SIG-M5 treated with dmso at 0.1 percent for 504 hours (cell line): ENCODE results near the gene CXorf65.

Source experiments
- DNase-seq: peaks from one replicate; lab custom pipeline; 2025; ENCODE audit not compliant: unreplicated experiment; lab: John Stamatoyannopoulos, UW

The CXorf65 gene

DNA sequence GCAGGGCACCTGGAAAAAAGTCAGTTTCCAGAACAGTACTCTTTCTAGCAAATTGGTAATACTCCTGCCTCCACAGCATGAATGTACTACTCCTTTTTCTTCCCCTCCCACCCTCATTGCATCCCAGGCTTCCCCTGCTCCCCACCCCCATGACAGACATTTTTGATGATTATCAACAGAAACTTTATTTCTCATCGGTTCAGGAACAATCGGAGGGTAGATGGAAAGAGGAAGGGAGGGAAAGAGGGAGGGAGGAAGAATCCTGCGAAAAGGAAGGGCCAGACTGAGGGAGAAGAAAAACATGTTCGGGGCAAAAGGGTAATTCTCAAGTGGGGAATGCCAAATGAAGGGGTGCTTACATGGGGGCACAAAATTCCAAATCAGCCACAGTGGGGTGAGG is 705 bp upstream of the CXorf65 start:
- DNase-seq: no peak

DNA sequence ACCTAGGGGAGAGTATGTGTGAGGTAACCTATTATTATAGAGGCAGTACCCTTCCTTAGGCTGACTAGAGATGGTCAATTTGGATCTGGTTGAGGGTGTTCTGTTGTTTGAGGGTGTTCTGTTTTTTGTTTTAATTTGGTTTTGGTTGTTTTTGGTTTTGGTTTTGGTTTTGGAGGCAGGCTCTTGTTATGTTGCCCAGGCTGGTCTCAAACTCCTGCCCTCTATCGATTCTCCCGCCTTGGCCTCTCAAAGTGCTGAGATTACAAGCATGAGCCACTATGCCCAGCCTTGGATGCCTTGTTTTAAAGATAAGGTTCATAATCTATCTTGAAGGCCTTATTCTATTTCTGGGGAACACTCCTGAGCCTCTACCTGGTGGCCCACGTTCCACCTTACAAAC is 912 bp downstream of the CXorf65 start:
- DNase-seq: no peak

DNA sequence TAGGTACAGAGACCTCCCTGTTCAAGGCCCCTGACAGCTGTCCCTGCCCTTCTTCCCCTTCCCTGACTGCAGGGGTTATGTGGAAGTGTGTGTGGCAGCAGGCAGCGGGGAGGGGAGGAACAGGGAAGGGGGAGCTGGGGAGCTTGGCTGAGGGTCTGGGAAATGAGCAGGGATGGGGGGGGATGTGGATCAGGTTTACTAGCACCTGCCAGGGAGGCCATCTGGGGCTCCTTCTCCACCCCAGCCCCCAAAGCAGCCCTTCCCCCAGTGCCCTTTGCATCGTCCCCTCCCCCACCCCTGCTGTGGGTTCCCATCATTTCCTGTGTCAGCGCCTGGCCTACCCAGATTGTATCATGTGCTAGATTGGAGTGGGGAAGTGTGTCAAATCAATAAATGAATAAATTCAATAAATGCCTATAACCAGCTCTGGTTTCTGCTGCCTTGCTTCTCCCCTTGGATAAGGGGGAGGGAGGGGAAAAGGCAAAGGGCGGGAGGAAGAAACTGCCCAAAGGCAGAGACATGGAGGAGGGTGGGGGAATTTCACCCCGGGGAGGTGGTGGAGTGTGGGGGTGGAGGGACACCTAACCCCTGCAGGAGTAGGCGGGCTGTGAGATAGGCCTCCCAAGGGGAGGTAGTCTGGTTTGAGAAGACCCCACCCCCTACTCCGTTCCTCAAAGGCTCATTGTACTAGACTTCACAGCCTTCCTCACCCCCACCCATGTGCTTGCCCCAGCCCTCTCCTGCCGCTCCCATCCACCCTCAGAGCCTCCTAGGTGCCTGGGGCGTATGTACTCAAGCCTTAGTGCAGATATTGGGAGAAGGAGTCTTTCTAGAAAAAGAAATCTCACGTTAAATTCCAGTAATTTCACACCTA is 3.2 kb downstream of the CXorf65 start:
- peak; percentile 38 for DNase-seq

DNA sequence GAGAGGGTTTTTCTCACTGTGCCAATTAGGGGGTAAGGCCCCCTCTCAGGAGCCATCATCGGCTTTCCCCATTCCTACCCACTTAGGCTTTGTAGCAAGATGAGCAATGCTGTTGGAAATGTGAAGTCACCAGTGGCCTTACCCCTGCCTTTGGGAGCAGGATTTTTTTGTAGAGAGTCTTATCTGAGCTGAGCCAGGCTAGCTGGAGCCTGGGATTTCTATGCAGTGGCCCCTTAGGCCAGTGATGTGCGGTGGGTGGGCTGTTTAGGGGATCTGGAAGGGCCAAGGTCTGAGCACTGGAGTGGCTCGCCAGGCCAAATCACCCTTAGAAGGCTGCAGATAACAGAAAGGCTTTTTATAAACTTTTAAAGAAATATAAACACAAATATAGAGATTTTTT is 4.2 kb downstream of the CXorf65 start:
- no peak for DNase-seq

DNA sequence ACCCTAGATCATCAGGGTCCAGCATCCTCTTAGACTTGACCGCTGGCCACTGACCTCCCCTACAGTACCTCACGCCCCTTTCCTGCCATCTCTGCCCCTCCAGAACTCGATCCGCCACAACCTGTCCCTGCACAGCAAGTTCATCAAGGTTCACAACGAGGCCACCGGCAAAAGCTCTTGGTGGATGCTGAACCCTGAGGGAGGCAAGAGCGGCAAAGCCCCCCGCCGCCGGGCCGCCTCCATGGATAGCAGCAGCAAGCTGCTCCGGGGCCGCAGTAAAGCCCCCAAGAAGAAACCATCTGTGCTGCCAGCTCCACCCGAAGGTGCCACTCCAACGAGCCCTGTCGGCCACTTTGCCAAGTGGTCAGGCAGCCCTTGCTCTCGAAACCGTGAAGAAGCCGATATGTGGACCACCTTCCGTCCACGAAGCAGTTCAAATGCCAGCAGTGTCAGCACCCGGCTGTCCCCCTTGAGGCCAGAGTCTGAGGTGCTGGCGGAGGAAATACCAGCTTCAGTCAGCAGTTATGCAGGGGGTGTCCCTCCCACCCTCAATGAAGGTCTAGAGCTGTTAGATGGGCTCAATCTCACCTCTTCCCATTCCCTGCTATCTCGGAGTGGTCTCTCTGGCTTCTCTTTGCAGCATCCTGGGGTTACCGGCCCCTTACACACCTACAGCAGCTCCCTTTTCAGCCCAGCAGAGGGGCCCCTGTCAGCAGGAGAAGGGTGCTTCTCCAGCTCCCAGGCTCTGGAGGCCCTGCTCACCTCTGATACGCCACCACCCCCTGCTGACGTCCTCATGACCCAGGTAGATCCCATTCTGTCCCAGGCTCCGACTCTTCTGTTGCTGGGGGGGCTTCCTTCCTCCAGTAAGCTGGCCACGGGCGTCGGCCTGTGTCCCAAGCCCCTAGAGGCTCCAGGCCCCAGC is 5.7 kb downstream of the CXorf65 start:
- no peak for DNase-seq

DNA sequence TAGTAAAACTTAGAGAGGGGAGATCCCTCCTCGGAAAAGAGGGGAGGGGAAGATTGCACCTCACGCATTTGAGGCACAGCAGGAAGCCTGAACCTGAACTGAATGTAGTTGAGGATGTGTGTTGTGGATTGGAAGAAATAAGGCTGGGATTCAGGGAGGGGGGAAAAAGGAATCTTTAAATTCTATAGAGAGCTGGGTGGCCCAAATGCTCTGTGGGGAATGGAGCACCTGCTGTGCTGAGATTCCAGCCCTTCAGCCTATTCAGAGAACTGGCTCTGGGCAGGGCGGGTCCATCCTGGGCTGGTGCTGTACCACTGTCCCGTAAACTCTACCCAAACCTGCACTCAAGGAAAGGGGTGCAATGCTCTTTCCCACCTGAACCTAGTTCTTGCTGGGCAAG is 6.8 kb downstream of the CXorf65 start:
- DNase-seq: no peak

DNA sequence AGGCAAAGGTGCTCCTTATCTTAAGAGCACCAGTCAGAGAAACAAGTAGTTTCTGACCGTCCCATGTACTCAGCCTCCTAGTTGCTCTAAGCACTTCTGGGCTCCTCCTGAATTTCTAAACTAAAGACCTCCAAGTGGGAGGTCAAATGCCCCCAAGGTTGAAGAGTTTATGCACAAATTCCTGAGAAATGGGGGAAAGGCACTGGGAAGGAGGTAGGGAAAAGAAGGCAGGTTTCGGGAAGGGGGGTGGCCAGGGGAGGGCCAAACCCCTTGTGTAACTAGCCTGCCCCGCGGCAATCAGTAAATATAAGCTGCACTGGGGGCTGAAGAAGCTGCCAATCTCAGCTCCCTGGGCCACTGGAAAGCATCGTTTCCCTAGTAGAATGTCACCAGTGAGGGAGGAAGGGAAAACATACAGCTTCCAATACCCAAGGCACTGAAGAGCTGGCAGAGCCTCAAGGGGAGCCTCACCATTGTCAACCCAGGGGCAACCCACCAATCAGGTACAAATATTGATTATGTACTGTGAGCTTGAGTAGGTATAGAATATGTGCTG is 7.5 kb downstream of the CXorf65 start:
- no peak for DNase-seq

DNA sequence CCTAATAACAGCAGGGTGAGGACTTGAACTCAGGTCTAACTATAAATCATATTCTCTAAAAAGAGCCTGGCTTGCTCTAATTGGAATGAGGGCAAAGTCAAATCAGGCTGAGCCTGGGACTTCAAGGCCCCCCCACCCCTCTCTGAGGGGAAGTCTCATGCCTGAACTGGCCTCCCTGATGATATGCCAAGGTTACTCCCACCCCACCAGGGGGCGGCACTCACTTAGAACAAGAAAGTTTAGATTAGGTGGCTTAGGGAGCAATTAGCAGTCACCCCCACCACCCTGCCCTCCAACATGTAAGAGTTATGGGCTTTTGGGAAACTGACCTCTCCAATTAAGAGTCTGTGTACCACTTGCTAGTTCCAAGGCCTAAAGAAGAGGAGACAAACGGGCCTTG is 8.2 kb downstream of the CXorf65 start:
- peak; percentile 57 for DNase-seq

DNA sequence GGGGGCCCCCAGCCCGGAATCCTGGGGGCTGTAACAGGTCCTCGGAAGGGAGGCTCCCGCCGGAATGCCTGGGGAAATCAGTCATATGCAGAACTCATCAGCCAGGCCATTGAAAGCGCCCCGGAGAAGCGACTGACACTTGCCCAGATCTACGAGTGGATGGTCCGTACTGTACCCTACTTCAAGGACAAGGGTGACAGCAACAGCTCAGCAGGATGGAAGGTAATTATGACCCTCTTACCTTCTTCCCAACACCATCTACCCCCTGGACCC is 9.8 kb downstream of the CXorf65 start:
- DNase-seq: no peak

DNA sequence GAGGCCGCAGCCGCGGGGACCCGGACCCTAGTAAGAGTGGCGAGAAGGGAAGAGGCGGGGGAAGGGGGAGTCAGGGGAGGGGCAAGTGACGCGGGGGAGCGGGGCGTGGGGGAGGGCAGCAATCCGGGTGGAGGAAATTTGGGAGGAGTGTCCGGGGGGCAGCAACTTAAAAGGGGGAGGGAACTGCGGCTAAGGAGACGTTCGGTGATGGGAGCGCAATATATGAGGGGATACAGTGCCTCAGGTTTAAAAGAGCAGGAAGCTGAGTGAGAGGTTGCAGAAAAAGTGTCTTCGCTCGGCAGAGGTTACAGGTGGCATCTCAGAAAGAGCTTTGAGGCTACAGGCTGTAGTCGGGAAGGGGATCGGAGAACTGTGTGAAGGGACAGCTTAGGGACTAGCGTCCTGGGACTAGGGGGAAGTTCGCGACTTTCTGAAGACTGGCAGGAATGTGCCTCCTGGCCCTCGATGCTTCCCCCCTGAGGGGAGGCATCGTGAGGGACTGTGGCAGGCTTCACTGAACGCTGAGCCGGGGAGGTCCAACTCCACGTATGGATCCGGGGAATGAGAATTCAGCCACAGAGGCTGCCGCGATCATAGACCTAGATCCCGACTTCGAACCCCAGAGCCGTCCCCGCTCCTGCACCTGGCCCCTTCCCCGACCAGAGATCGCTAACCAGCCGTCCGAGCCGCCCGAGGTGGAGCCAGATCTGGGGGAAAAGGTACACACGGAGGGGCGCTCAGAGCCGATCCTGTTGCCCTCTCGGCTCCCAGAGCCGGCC is 10.4 kb downstream of the CXorf65 start:
- DNase-seq: peak; percentile 61

DNA sequence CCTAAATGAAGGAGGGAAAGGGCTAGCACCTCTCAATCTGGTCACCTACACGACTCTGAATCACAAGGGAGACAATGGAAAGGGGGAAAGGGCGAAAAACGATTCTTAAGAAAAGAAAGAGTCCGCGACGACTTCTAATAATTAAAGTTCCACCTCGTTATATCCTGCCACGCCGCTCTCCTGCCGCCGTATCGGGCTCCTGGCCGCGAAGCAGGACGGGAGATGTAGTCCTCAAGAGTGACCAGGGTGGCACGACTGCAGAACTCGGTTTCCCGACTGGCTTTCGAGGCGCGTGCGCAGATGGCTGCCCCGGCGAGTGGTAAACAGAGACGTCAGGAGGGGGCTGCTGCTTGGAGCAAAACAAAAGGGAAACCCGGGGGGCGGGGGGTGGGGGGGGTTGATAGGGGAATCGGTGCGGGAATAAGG is 11.0 kb downstream of the CXorf65 start, which contains the start of gene FOXO4:
TSS of gene FOXO4 (plus strand) at position 297 of the 426 bp plus-strand sequence. CDS start 678 bp downstream, outside the sequence.
- peak; percentile 75 for DNase-seq

DNA sequence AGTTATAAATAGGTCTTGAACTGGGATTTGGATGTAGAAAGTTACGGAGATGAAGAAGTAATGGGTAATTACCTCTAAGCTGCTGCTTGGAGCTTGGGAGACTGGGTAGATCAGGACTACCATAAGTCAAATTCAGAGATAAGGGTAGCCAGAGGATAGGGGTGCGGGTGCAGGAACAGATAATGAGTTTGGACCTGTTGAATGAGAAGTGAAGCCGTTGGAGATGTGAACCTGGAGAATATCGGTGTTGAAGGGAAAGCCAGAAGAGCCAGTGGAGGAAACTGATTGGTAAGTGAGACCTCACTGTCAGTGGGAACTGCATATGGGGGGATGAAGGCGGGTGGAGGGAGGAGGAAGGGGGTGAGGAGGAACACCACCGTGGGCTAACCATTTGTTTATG is 11.5 kb downstream of the CXorf65 start:
- no peak for DNase-seq

DNA sequence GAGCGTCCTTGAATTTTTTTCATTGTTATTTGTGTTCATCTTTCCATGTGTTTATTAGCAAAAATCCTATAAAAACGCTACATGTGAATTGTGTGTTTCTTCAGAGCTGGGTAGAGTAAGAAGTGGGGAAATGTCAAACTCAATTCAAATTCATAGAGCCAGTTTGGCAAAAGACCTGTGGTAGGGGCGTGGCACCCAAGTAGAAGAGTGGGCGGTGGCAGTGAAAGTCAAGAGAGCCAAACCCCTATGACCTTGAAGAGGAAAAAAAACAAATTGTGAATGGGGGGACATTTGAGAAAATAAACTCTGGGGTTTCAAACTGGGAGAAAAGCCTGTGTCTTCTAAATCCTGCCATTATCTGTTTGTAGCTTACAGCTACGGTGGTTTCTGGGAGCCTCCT is 15.3 kb downstream of the CXorf65 start:
- DNase-seq: no peak

DNA sequence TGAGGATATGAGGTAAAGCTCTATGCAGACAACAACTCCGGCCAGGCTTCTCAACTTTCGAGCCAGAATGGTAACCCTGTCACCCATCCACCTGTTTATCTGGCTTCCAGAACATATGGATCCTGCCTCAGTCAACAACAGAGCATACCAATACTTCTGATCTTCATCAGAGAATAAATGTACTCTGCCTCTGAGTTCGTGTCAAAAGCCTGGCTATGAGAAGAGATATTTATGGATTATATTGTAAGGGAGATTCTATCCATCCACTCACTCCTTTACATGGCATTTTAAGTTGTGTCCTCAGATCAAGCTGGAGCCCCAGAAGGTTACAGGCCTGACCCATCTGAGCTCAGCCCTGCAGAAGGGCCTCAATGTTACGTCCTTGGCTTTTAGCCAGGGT is 20.6 kb downstream of the CXorf65 start:
- DNase-seq: no peak

DNA sequence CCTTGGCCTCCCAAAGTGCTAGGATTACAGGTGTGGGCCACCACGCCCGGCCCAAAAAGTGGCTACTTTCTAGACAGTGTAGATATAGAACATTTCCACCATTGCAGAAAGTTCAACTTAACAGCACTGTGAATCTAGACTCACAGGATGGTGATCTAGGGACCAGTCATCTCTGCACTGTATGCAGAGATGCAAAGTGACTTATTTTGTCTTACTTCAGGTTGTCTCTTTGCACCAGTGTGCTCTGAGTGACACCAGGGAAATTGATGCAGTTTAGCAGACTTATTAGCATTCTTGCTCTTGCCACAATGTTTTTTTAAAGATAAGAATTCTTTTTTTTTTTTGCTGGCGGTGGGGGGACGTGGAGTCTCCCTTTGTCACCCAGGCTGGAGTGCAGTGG is 23.7 kb downstream of the CXorf65 start:
- DNase-seq: no peak

DNA sequence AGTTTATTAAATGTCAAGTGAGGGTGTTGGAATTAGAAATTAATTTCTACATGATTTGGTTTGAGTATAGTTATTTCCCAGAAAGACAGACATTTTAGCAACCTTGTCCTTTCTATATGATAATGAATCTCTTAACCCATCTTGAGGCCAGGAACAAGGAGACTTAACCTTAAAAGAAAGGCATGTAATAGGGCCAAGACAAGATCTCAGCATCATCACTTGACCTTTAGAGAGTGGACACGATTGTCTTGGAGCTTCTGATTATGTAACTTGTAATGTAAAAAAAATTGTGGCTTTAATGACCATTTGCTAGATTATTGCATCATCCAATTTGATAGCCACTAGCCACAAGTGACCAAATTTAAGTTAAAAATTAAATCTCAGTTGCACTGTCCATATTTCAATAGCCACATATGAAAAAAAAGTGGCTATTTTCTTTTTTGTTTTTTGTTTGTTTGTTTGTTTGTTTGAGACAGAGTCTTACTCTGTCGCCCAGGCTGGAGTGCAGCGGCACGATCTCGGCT is 24.4 kb downstream of the CXorf65 start:
- no peak for DNase-seq

DNA sequence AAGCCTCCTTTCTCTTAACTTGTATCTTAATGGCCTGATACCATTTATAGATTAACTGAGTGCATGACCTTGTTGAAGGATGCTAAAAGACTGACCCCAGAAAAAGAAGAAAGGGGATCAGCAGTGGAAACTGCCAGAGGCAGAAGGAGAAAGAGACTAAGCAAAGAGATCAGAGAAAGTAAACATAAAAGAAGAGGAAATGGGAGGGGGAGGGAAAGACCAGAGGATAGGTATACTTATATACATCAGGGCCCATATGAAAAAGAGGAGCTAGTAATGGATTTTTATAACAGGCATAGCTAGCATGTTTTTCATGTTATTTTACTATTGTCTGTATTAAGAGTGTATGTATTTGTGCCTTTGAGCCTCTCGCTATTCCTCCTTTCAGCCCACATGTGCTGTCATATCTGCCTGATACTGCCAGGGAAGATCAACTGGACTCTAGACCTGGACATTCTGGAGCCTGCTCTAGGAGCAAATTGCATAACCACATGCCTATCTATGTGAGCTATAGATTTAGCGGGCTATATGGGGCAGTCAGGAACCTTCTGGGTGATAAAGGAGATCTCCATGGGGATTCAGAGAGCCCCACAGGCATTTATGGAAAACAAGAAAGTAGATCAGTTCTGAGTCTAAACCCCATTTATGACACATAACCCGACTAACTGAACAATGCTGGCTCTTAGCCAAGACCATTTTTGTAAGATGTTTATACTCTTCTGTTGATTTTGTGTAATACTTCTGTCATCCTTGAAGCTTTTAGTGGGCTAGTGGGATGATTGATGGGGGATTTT is 25.0 kb downstream of the CXorf65 start:
- DNase-seq: no peak

DNA sequence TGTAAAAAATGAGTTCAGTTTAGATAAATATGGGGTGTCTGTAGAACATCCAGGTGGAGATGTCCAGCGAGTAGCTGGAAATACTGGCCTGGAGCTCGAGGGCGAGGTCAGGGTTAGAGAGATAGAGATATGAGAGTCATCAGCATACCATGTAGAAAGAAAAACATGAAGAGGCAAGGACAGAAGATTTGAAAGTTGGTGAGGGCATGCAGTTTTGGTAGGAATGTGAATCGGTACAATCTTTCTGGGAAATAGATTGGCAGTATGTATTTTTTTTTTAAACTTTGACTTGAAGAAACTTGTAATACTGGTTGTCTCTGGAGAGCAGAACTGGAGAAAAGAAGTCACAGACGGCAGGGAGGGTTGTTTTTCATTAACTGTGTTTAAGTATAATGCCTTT is 36.0 kb downstream of the CXorf65 start:
- no peak for DNase-seq

DNA sequence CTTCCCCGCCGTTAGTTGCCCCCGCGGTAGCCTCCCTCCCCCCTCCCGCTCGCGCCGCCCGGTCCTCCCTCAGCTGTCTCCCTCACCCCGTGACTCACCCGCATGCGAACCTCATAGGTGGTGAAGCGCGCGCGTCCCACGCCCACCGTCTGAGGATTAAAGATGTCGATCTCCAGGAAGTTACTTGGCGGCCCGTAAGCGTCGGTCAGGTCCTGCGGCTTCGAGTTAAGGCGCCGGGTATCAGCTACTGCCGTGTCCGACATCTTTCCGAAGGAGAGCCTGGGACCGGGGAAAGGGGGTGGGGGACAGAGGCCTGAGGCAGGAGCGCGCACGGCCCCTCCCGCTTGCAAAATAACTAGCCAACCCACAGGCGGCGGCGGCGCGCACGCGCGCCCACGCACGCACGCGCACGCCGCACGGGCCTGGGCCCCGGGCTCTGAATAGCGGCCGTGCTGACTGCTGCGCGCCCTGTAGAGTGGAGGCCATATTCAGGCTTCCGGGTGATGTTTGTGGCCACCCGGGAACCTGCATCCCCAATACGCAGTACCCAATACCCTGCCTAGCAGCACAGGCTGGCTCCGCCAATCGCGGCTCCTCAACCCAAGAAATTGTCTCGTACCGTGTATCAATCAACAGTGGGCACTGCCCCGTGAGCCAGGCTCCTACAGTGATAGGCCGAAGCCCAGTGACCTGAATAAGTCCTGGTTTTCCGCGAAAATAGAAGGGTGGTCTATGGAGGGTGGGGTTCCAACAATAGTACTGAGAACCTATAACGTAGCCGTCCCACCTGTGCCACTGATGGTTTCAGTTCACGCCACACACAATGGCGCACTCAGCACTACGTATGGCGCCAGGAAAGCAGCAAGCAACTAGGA is 38.3 kb downstream of the CXorf65 start, which contains the start of gene SNX12:
TSS of gene SNX12 (minus strand) at position 291 of the 875 bp plus-strand sequence. CDS start at position 263, 28 bp downstream.
- DNase-seq: peak; percentile 90
